B cell (primary cell): ENCODE measurements around the gene ANTKMT. TPM values are rescaled to one million over a fixed set of nuclear protein-coding genes. Genes with fewer than 3 reads are reported as not detected.

Experiments used
- ATAC-seq: fragments of 200-7000 bp; cut with Tn5 transposase; one replicate; pipeline ENCODE4 v1.10.0; 2021; ENCODE audit warnings: low read depth, mild to moderate bottlenecking, moderate number of reproducible peaks, moderate library complexity
- CTCF ChIA-PET: fragments of 350-600 bp; sonication (Branson Sonifier 250); formaldehyde crosslinking; loops from one replicate; lab custom pipeline; 2021; ENCODE audit warnings: antibody characterized with exemption, inconsistent platforms; lab: Charles Lee
- POLR2A ChIA-PET: fragments of 350-600 bp; sonication (Branson Sonifier 250); formaldehyde crosslinking; loops from one replicate; lab custom pipeline; 2021; ENCODE audit warnings: antibody characterized with exemption; lab: Charles Lee
- DNase-seq: peaks from one replicate; pipeline ENCODE4 v3.0.0; 2013
- H2AFZ ChIP-seq: 2 replicates; pipeline ENCODE4 v1.6.1; 2012; ENCODE audit warnings: mild to moderate bottlenecking, low read depth, low read length; ENCODE audit not compliant: insufficient read depth, poor library complexity, severe bottlenecking
- H3K27ac ChIP-seq, 2 donors: 1 replicate in 1 of 2; 2 replicates in 1 of 2; pipeline ENCODE4 v1.5.1; 2012 to 2013; ENCODE audit warnings: low read length in 2 of 2, mild to moderate bottlenecking in 2 of 2, moderate library complexity in 1 of 2
- H3K27me3 ChIP-seq, 4 experiments: fragments of 200-600 bp in 1 of 4; sonication (generic) in 1 of 4; replicated peaks in 1 of 4; 1 replicate in 2 of 4; 2 replicates in 2 of 4; pipeline versions ENCODE4 v1.6.1 to v1.7.0; 2013 to 2016; ENCODE audit warnings: low read length in 3 of 4, mild to moderate bottlenecking in 2 of 4, mixed read lengths in 1 of 4, moderate library complexity in 1 of 4; ENCODE audit not compliant: insufficient read depth in 4 of 4, control insufficient read depth in 3 of 4; ENCODE audit errors: control extremely low read depth in 1 of 4
- H3K36me3 ChIP-seq, 2 experiments: replicated peaks in 1 of 2; 1 replicate in 1 of 2; 2 replicates in 1 of 2; pipeline versions ENCODE4 v1.6.1 to v1.7.1; 2013; ENCODE audit warnings: low read length in 1 of 2; ENCODE audit not compliant: insufficient read depth in 2 of 2, control insufficient read depth in 1 of 2; ENCODE audit errors: control extremely low read depth in 1 of 2, extremely low read depth in 1 of 2
- H3K4me1 ChIP-seq, 2 donors: fragments of 200-600 bp in 1 of 2; sonication (generic) in 1 of 2; 1 replicate in 1 of 2; 2 replicates in 1 of 2; pipeline versions ENCODE4 v1.5.1 to v1.6.1; 2013 to 2017; ENCODE audit warnings: low read length in 2 of 2; ENCODE audit not compliant: control insufficient read depth in 2 of 2, insufficient read depth in 2 of 2
- H3K4me2 ChIP-seq: replicated peaks from 2 replicates; pipeline ENCODE3; 2012; ENCODE audit warnings: mild to moderate bottlenecking, low read depth, low read length; ENCODE audit not compliant: poor library complexity, severe bottlenecking
- H3K4me3 ChIP-seq, 5 experiments: fragments of 200-600 bp in 1 of 5; sonication (generic) in 1 of 5; 1 replicate in 3 of 5; 2 replicates in 2 of 5; pipeline versions ENCODE4 v1.5.1 to v1.7.0; 2011 to 2016; ENCODE audit warnings: low read length in 4 of 5, mild to moderate bottlenecking in 4 of 5, low read depth in 2 of 5, control low read depth in 1 of 5, moderate library complexity in 1 of 5; ENCODE audit not compliant: insufficient read depth in 1 of 5; ENCODE audit errors: control extremely low read depth in 1 of 5, extremely low read depth in 1 of 5
- H3K79me2 ChIP-seq: fragments of 200-600 bp; sonication (generic); one replicate; pipeline ENCODE4 v1.6.0; 2016; ENCODE audit warnings: low read length; ENCODE audit not compliant: control insufficient read depth, insufficient read depth
- H3K9ac ChIP-seq: fragments of 200-600 bp; sonication (generic); 2 replicates; pipeline ENCODE4 v1.6.1; 2017; ENCODE audit warnings: mild to moderate bottlenecking, low read length, moderate library complexity
- H3K9me3 ChIP-seq, 3 donors: one replicate each; pipeline versions ENCODE4 v1.6.1 to v1.7.1; 2013; ENCODE audit warnings: low read length in 2 of 3; ENCODE audit not compliant: control insufficient read depth in 2 of 3, insufficient read depth in 1 of 3; ENCODE audit errors: control extremely low read depth in 1 of 3
- H4K20me1 ChIP-seq: 2 replicates; pipeline ENCODE4 v1.6.0; 2012; ENCODE audit warnings: mild to moderate bottlenecking, low read length; ENCODE audit not compliant: insufficient read depth, control insufficient read depth, poor library complexity, severe bottlenecking
- H3K27ac Mint-ChIP-seq: one replicate; pipeline ENCODE4 v1.8.0; 2021; ENCODE audit warnings: mixed read lengths
- H3K27me3 Mint-ChIP-seq: one replicate; pipeline ENCODE4 v1.8.0; 2021; ENCODE audit warnings: mixed read lengths
- H3K4me1 Mint-ChIP-seq: one replicate; pipeline ENCODE4 v1.8.0; 2021; ENCODE audit warnings: mixed read lengths
- H3K4me3 Mint-ChIP-seq: one replicate; pipeline ENCODE4 v1.8.0; 2021; ENCODE audit warnings: mixed read lengths
- H3K9me3 Mint-ChIP-seq: one replicate; pipeline ENCODE4 v1.8.0; 2022; ENCODE audit warnings: mixed read lengths; ENCODE audit not compliant: insufficient read depth
- CTCF ChIP-seq: fragments of 200-600 bp; IDR thresholded peaks from one replicate; pipeline ENCODE4 v1.8.0; 2022; ENCODE audit warnings: antibody characterized with exemption, mild to moderate bottlenecking
- EZH2 ChIP-seq: IDR thresholded peaks from 2 replicates; pipeline ENCODE4 v1.6.1; 2012; ENCODE audit warnings: borderline replicate concordance, low read depth, mild to moderate bottlenecking, moderate library complexity, low read length; ENCODE audit not compliant: insufficient read depth, poor library complexity, severe bottlenecking
- WGBS: methylation state at CpG from one replicate; pipeline ENCODE4 v1.1.5; 2013; ENCODE audit warnings: missing lambda C conversion rate; ENCODE audit not compliant: insufficient coverage; 5-methylcytosine and 5-hydroxymethylcytosine counted together
- intact Hi-C: fragments of 100-400 bp; cut with micrococcal nuclease; formaldehyde crosslinking; loops from one replicate; pipeline ENCODE4 v1.10.0; 2022
- polyA plus RNA-seq: library from polyadenylated mRNA; depleted of rRNA; stranded (reverse); fragments of >200 nt; gene quantifications from 2 replicates; pipeline ENCODE4 v1.2.3, GENCODE V29; 2012
- total RNA-seq, 2 donors: library from RNA; stranded (reverse); fragments of 120-200 nt in 1 of 2; gene quantifications; 1 replicate in 1 of 2; 2 replicates in 1 of 2; pipeline versions ENCODE4 v1.2.3 to v1.2.4, GENCODE V29; 2013 to 2022

The ANTKMT gene
- total and polyA plus RNA-seq, 2 donors (not counting 1 experiment from before 2014, with no cell fraction given): 41.0 to 54.1 TPM

- Histone ChIP-seq H3K9me3 (peaks cover 0 to under 1% (median 0%) of the 10 kb centered on the region in 3 donors), H3K9ac (no peak overlapping the region), H3K4me1 (no peaks in the 10 kb centered on the region), H4K20me1 (no peaks in the 10 kb centered on the region), H3K27ac (no peak overlapping the region), H3K4me3 (no peak overlapping the region), H3K4me2 (no peak overlapping the region), H3K79me2 (no peaks in the 10 kb centered on the region), H2AFZ (no peak overlapping the region), H3K36me3 (no peaks in the 10 kb centered on the region), H3K27me3 (peaks cover 0 to 2% (median 0%) of the 10 kb centered on the region in 4 experiments)
- ATAC-seq (no peak), DNase-seq (no peak)
- Mint-ChIP-seq H3K27me3 (peaks cover 9% of the 10 kb centered on the region), H3K4me3 (no peak overlapping the region), H3K9me3 (no peaks in the 10 kb centered on the region), H3K4me1 (no peaks in the 10 kb centered on the region), H3K27ac (no peak overlapping the region)
- intact Hi-C loops: no loop called here
- TF ChIP-seq CTCF (no peak), EZH2 (no peak)
- CTCF ChIA-PET: no interaction called here
- POLR2A ChIA-PET: no interaction called here
- 81% methylated on average over 20 of the region's 22 CpGs for WGBS
These were observed 40.9 kb downstream of the ANTKMT start for GRCh38 chr16:761625-762513.

- intact Hi-C loops: no loop called here
- H3K4me1 ChIP-seq: no peaks in the 10 kb centered on the region
- no peak overlapping the region for H3K4me2 ChIP-seq
- Mint-ChIP-seq H3K27me3 (peaks cover 5% of the 10 kb centered on the region), H3K4me3 (no peak overlapping the region), H3K9me3 (no peaks in the 10 kb centered on the region), H3K27ac (no peak overlapping the region), H3K4me1 (no peaks in the 10 kb centered on the region)
- H3K27ac ChIP-seq: no peak overlapping the region
- no peak overlapping the region for H3K4me3 ChIP-seq
- TF ChIP-seq CTCF: no peak
- no peak for TF ChIP-seq EZH2
- WGBS: 91% methylated on average over 13 of the region's 17 CpGs
- H4K20me1 ChIP-seq: no peaks in the 10 kb centered on the region
- no peak overlapping the region for H2AFZ ChIP-seq
- ChIA-PET POLR2A (no interaction called here), CTCF (no interaction called here)
- no peak overlapping the region for H3K9ac ChIP-seq
- ATAC-seq (no peak), DNase-seq (no peak)
- no peaks in the 10 kb centered on the region for H3K36me3 ChIP-seq
- no peaks in the 10 kb centered on the region for H3K79me2 ChIP-seq
- no peaks in the 10 kb centered on the region for H3K27me3 ChIP-seq
- H3K9me3 ChIP-seq: no peaks in the 10 kb centered on the region
These were observed 41.8 kb downstream of the ANTKMT start for GRCh38 chr16:762595-763268.
